Measurements from ENCODE around the gene FAM114A1.
A peak's percentile ranks its signal among the peaks of the same experiment; 100 is the strongest.
"Not testable (repeated sequence)": the region's sequence is repeated elsewhere in the genome, so short reads cannot be mapped to it uniquely, and the experiment has no call there.

Gene FAM114A1

GRCh38 chr4:38987491-38987890, 119.9 kb downstream of the FAM114A1 start:
- no peak for DNase-seq (ENCODE audit: low read depth)
- H3K4me3 ChIP-seq (ENCODE audit: low read depth, low read length): no peak overlapping the region

DNA sequence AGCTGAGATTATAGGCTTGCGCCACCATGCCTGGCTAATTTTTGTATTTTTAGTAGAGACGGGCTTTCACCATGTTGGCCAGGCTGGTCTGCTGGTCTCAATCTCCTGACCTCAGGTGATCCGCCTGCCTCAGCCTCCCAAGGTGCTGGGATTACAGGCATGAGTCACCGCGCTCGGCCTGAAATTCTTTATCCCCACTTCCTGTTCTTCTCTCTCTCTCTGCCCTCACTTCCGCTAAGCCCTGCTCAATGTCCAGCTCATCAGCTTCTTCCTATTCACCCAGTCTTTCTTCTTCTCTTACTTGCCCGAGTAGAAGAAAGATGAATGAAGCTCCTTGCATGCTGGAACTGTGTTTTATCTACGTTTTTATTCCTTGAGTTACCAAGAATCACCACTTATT, 120.7 kb downstream of the FAM114A1 start:
- DNase-seq (ENCODE audit: low read depth): not testable (repeated sequence)

GRCh38 chr4:38989487-38989886, 121.9 kb downstream of the FAM114A1 start:
- peak; percentile 33 for DNase-seq (ENCODE audit: low read depth)
- no peak overlapping the region for H3K4me3 ChIP-seq (ENCODE audit: low read depth, low read length)

More for the DNA sequence above, 120.7 kb downstream of the FAM114A1 start:
- not testable (repeated sequence) for H3K4me3 ChIP-seq (ENCODE audit: low read depth, low read length)

DNA sequence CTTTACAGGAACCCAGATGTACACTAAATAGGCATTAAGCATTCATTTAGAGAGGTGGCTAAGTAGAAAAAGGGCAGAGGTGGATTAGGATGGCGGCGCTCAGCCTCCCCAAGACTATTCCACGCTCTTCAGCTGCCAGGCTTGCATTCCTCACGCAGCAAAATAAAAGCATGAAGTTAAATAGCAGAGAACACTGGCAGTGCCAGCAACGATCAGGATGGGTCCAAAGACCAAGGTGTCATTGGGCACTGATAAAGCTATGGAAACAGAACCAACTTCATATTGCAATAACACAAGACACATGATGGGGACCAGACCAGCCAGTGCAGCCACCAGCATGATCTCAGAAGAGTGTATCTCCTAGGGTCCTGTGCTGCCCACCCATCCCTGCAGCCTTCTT, 122.6 kb downstream of the FAM114A1 start:
- no peak for DNase-seq (ENCODE audit: low read depth)
- H3K4me3 ChIP-seq (ENCODE audit: low read depth, low read length): no peak overlapping the region

GRCh38 chr4:38993683-38994082, 126.1 kb downstream of the FAM114A1 start:
- DNase-seq (ENCODE audit: low read depth): no peak
- H3K4me3 ChIP-seq (ENCODE audit: low read depth, low read length): no peak overlapping the region

GRCh38 chr4:38994135-38994534, 126.5 kb downstream of the FAM114A1 start:
- no peak for DNase-seq (ENCODE audit: low read depth)
- H3K4me3 ChIP-seq (ENCODE audit: low read depth, low read length): no peak overlapping the region

Data from skeletal muscle cell (primary cell).